Sigmoid colon (tissue), 4 donors: Measurements from ENCODE around the gene LRFN2.
A peak's percentile ranks its signal among the peaks of the same experiment; 100 is the strongest.

Experiments used
- EP300 ChIP-seq, 4 donors: sonication (generic); formaldehyde crosslinking; IDR thresholded peaks; one replicate each; pipeline ENCODE4 v1.6.1; 2017; ENCODE audit warnings: antibody characterized with exemption in 4 of 4
- TF ChIP-seq, protein P1 (sequence below), 4 experiments: fragments of 450-650 bp in 3 of 4; fragments of 200-600 bp in 1 of 4; IDR thresholded peaks; one replicate each; pipeline ENCODE4 v1.5.1; 2016 to 2019; ENCODE audit warnings: antibody characterized with exemption in 4 of 4, mild to moderate bottlenecking in 3 of 4, moderate library complexity in 2 of 4

DNA sequence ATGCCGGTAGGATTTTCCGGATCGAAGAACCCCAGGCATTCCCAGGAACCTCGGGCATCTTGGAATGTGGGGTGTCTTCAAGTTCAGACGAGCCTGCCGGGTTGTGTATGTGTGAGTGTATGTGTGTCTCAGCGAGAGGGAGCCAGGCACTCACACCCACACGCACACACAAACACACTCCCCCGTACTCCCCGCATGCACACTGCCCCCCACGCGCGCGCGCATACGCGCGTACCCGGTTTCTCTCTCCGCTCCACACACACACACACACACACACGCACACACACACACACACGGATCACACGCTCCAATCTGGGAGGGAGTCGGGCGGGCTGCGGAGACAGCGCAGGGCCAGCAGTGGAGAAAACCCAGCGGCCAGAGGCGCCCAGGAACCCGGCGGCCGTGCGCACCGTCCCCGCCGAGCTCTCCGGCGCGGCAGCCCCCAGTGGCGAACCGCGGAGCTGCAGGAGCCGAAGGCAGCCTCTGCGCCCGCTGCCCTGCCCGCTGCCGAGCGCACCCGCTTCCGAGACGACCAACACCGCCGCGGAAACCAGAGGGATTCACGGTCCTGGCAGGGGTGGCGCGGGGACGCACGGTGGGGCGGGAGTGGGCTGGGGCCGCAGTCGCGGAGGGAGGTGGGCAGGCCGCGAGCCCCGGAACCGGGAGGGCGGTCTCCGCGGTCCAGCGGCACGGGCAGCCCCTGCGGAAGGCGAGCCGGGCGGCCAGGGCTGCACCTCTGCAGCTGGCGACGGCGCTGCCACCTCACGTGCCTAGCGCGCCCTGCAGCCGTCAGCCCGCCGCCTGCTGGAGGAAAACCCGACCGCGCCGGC, at the start of gene LRFN2:
- TF ChIP-seq EP300 (IDR thresholded peaks at IDR 0.05) = no peak
- TF ChIP-seq, protein P1, sequence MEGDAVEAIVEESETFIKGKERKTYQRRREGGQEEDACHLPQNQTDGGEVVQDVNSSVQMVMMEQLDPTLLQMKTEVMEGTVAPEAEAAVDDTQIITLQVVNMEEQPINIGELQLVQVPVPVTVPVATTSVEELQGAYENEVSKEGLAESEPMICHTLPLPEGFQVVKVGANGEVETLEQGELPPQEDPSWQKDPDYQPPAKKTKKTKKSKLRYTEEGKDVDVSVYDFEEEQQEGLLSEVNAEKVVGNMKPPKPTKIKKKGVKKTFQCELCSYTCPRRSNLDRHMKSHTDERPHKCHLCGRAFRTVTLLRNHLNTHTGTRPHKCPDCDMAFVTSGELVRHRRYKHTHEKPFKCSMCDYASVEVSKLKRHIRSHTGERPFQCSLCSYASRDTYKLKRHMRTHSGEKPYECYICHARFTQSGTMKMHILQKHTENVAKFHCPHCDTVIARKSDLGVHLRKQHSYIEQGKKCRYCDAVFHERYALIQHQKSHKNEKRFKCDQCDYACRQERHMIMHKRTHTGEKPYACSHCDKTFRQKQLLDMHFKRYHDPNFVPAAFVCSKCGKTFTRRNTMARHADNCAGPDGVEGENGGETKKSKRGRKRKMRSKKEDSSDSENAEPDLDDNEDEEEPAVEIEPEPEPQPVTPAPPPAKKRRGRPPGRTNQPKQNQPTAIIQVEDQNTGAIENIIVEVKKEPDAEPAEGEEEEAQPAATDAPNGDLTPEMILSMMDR (IDR thresholded peaks at IDR 0.05) = peak in 3 of 4 experiments; percentile 18 to 73 (median 70)
